ENCODE measurements around the gene TSPAN14. TPM values are rescaled to one million over a fixed set of nuclear protein-coding genes. Genes with fewer than 3 reads are reported as not detected.

Gene TSPAN14
- total and polyA plus RNA-seq, 2 of the 13 experiments (the other 11 are each of a cell fraction or from before 2014, with no cell fraction given) = 24.1 to 80.6 TPM

DNA sequence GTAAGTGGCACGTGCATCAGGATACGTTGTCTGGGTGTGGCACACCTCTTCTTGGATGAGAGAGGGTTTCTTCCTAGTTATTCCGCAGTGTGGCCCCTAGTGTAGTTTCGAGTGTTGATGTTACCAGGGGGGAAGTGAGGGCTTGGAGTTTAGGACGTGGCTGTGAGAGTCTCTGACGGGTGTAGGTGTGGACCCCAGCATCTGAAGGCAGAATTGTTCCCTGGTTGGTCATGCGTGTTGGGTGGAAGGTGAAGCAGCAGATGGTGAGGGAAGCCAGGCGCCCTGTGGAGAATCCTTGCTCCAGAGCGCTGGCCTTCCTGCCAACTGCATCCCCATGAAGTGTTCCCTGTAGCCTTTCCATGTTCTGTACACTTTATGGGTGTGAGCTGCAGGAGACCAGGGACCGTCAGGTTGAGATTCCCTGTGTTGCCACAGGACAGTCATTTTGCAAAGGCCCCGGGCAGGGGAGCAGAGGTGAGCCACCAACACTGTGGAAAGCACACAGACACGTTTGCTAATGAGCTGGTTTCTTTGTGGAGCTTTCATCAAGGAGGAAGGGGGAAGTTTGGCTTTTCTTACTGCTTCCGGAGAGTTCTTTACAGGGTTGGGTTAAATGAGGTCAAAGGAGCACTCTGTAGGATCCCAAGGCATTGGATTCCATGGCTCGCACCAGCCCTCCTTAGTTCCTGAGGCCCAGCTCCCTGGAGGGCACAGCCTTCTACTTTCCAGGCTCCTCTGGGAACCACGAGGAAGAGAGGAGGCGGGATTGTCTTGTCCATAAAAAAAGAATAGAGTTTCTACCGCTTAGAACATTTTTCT is 32.0 kb downstream of the TSPAN14 start:
- ChIA-PET CTCF (ENCODE audit: low intra/inter-chr PET ratio, low total read pairs) (no interaction called here), POLR2A (no interaction called here)
- BruUV-seq (replicated peaks) = no TSS peak
- Histone ChIP-seq H4K20me1 (ENCODE audit: insufficient read depth, low read length) (no peaks in the 10 kb centered on the region; the same call in none of the 2 replicates), H3K36me3 (replicated peaks in 1 of 2; ENCODE audit: control insufficient read depth in 1 of 2, insufficient read depth in 2 of 2, low read length in 2 of 2) (peaks cover 11 to 32% of the 10 kb centered on the region in 2 experiments; a peak in 4 of 5 replicates), H3K27me3 (ENCODE audit: control insufficient read depth in 1 of 2, insufficient read depth in 2 of 2, low read length in 2 of 2) (no peaks in the 10 kb centered on the region), H2AFZ (ENCODE audit: low read length) (no peak overlapping the region), H3K9ac (ENCODE audit: insufficient read depth, low read depth, low read length) (no peak overlapping the region), H3K79me2 (ENCODE audit: insufficient read depth, low read length) (peaks cover 92% of the 10 kb centered on the region), H3K9me3 (ENCODE audit: low read length) (no peaks in the 10 kb centered on the region), H3K27ac (ENCODE audit: extremely low read length, insufficient read depth, low read length) (peak overlapping the region; percentile 9), H3K4me3 (replicated peaks in 1 of 3; ENCODE audit: insufficient read depth in 1 of 3, low read depth in 2 of 3, low read length in 3 of 3) (no peak overlapping the region), H3K4me2 (ENCODE audit: low read depth, low read length) (no peak overlapping the region), H3K4me1 (ENCODE audit: insufficient read depth, low read length) (peaks cover 86% of the 10 kb centered on the region)
- TF ChIP-seq FUBP1 (CRISPR knock-in tag; IDR thresholded peaks at IDR 0.05; ENCODE audit: borderline replicate concordance) (no peak), ZNF788 (CRISPR knock-in tag; IDR thresholded peaks at IDR 0.05; ENCODE audit: borderline replicate concordance) (no peak), ZNF687 (CRISPR knock-in tag; IDR thresholded peaks at IDR 0.05) (peak; percentile 15; the same call in 1 of the 2 replicates)
- intact Hi-C loops (cut with micrococcal nuclease; ENCODE audit: unreplicated experiment) (no loop called here), in situ Hi-C loops (cut with HindIII; ENCODE audit: extremely low pct_ligation_motif_present, low pct_unique_long_range_greater_than_20kb) (no loop called here)
- ATAC-seq (no peak), DNase-seq (ENCODE audit: low spot score) (no peak), FAIRE-seq (no peak)
- WGBS (ENCODE audit: low lambda C conversion rate) = 89% methylated on average over 15 of the region's 17 CpGs
